Gastrocnemius medialis (tissue), 4 donors: ENCODE data around the gene TNFSF18.

Experiments
- POLR2A ChIP-seq, 2 donors: fragments of 450-650 bp; IDR thresholded peaks; one replicate each; pipeline ENCODE4 v1.6.1; 2017; ENCODE audit warnings: antibody characterized with exemption in 2 of 2, mild to moderate bottlenecking in 2 of 2, moderate library complexity in 2 of 2
- TF ChIP-seq, protein P1 (sequence below), 5 experiments: fragments of 450-650 bp in 3 of 5; fragments of 200-600 bp in 2 of 5; sonication (generic) in 2 of 5; IDR thresholded peaks in 4 of 5; conservative IDR thresholded peaks in 1 of 5; 1 replicate in 4 of 5; 2 replicates in 1 of 5; pipeline ENCODE4 v1.5.1; 2016 to 2019; ENCODE audit warnings: antibody characterized with exemption in 5 of 5, mild to moderate bottlenecking in 3 of 5, moderate library complexity in 3 of 5

DNA sequence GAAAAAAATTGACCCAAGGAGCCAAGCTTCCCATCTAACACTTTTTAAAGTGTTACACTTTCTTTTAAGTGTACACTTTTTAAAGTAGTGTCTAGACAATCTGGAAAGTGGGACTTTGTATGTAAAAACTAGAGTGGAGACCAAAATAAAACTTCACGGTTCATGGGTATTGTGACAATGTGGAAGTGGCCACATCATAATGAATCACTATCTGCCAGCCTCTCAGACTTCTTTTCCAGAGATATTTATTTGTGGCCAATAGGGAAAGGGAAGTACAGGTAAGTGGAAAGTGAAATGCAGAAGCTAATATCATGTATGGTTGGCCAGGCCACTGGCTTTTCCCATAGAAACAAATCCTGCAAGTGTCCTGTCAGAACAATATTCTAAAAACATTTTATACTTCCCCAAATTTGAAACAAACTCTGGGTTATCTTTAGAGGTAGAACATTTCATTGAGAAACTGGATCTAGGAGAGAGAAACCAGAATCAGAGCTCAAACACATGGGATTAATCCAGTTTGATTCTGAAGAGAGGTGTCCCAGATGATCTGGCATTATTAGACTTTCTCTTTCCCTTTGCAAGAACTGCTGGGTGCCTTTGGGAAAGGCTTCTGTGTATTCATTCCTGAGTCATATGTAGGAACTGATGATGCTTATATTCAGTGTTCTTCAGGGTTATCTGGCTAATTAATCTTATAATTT, 2.0 kb downstream of the TNFSF18 start:
- TF ChIP-seq, protein P1, sequence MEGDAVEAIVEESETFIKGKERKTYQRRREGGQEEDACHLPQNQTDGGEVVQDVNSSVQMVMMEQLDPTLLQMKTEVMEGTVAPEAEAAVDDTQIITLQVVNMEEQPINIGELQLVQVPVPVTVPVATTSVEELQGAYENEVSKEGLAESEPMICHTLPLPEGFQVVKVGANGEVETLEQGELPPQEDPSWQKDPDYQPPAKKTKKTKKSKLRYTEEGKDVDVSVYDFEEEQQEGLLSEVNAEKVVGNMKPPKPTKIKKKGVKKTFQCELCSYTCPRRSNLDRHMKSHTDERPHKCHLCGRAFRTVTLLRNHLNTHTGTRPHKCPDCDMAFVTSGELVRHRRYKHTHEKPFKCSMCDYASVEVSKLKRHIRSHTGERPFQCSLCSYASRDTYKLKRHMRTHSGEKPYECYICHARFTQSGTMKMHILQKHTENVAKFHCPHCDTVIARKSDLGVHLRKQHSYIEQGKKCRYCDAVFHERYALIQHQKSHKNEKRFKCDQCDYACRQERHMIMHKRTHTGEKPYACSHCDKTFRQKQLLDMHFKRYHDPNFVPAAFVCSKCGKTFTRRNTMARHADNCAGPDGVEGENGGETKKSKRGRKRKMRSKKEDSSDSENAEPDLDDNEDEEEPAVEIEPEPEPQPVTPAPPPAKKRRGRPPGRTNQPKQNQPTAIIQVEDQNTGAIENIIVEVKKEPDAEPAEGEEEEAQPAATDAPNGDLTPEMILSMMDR (IDR thresholded peaks at IDR 0.05 in 4 of 5, conservative IDR thresholded peaks at IDR 0.05 in 1 of 5): no peak
- no peak for TF ChIP-seq POLR2A (IDR thresholded peaks at IDR 0.05)
